Measurements from ENCODE around the gene BRINP2. TPM values are rescaled to one million over a fixed set of nuclear protein-coding genes. Genes with fewer than 3 reads are reported as not detected.

BRINP2 gene
- total and polyA plus RNA-seq, 9 donors: 0.02 to 0.70 (median 0.16) TPM; not detected in 3

DNA sequence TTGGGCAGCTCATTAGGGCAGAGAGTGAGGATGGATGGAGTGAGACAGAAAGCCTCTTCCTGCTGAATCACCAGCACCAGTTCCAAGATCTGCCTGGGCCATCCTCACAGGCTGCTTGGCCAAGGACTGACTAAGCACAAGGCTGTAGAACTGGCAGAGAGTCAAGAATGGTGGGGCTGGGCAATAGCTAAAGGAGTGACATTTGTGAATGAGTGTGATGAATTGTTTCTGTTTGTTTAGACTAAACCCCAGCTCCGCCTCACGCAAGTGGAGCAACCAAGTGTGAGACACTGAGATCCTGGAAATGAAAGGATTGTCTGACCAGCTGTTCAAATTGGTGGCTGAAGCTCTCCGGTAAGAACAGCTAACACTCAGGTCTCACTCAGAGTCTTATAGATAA, 38.6 kb downstream of the BRINP2 start:
- TF ChIP-seq EP300 (IDR thresholded peaks at IDR 0.05) (no peak), CTCF (IDR thresholded peaks at IDR 0.05) (no peak), POLR2A (IDR thresholded peaks at IDR 0.05) (no peak)
- Histone ChIP-seq H3K4me3 (no peak overlapping the region), H3K27me3 (no peaks in the 10 kb centered on the region), H3K36me3 (no peaks in the 10 kb centered on the region), H3K27ac (no peak overlapping the region), H3K4me1 (ENCODE audit: insufficient read depth) (peaks cover 5% of the 10 kb centered on the region), H3K9me3 (no peaks in the 10 kb centered on the region)
- peak; percentile 38 to 65 (median 49) for DNase-seq
- WGBS, 3 donors: 13 to 24% (median 18%) methylated on average over 3 of the region's 3 CpGs
- intact Hi-C loops (cut with DNase I): no loop called here

DNA sequence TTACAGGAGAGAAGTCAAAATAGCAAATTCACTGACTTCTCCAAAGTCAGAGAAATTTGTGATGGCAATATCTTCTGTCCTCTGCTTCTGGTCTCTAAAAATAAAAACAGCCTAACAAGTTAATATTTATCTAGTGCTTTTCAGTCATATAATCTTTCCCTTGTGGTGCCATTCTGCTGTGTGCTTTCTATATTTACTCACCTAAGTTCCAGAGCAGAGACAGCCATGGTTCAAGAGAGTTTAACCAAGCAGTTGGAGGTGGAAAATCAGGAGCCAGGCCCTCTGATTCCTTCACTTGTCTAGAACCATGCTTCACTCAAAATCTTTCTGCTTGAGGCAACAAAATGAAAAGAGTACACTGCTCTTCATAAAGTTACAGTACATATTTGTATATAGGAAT, 39.3 kb downstream of the BRINP2 start:
- Histone ChIP-seq H3K4me1 (ENCODE audit: insufficient read depth) (peaks cover 5% of the 10 kb centered on the region), H3K36me3 (no peaks in the 10 kb centered on the region), H3K9me3 (no peaks in the 10 kb centered on the region), H3K27ac (no peak overlapping the region), H3K27me3 (no peaks in the 10 kb centered on the region), H3K4me3 (no peak overlapping the region)
- intact Hi-C loops (cut with DNase I): no loop called here
- TF ChIP-seq POLR2A (IDR thresholded peaks at IDR 0.05) (no peak), CTCF (IDR thresholded peaks at IDR 0.05) (no peak), EP300 (IDR thresholded peaks at IDR 0.05) (no peak)
- DNase-seq: no peak

- H3K9me3 ChIP-seq: no peaks in the 10 kb centered on the region
- no peak overlapping the region for H3K4me3 ChIP-seq
- no peaks in the 10 kb centered on the region for H3K27me3 ChIP-seq
- peaks cover 5% of the 10 kb centered on the region for H3K4me1 ChIP-seq (ENCODE audit: insufficient read depth)
- DNase-seq: no peak
- H3K27ac ChIP-seq: no peak overlapping the region
- no peak for TF ChIP-seq POLR2A (IDR thresholded peaks at IDR 0.05)
- TF ChIP-seq CTCF (IDR thresholded peaks at IDR 0.05): no peak
- no peak for TF ChIP-seq EP300 (IDR thresholded peaks at IDR 0.05)
- H3K36me3 ChIP-seq: no peaks in the 10 kb centered on the region
- 15 to 20% (median 19%) methylated on average over 4 of the region's 4 CpGs for WGBS, 3 donors
- intact Hi-C loops (cut with DNase I): no loop called here
Measured at GRCh38 chr1:177211231-177211630, 40.5 kb downstream of the BRINP2 start.

DNA sequence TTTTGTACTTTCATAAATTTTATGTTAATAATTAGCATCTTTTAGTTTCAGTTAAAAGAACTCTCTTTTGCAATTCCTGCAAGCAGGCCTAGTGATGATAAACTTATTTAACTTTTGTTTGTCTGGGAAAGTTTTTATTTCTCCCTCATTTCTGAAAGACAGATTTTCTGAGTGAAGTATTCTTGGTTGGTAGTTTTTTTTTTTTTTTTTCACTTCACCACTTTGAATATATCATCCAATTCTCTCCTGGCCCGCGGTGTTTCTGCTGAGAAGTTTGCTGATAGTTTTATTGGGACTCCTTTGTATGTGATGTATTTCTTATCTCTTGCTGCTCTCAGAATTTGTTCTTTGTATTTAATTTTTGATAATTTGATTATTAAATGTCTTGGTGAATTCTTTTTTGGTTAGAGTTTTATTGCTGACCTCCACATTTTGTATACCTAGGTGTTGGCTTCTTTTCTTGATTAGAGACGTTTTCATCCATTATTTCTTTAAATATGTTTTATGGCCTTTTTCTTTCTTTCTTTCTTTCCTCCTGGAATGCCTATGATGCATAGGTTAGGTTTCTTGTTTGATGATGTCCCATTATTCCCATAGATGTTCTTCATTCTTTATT, 45.9 kb downstream of the BRINP2 start:
- intact Hi-C loops (cut with DNase I): no loop called here
- Histone ChIP-seq H3K27ac (no peak overlapping the region), H3K27me3 (no peaks in the 10 kb centered on the region), H3K4me1 (ENCODE audit: insufficient read depth) (no peaks in the 10 kb centered on the region), H3K9me3 (no peaks in the 10 kb centered on the region), H3K4me3 (no peak overlapping the region), H3K36me3 (no peaks in the 10 kb centered on the region)
- TF ChIP-seq CTCF (IDR thresholded peaks at IDR 0.05) (no peak), POLR2A (IDR thresholded peaks at IDR 0.05) (no peak), EP300 (IDR thresholded peaks at IDR 0.05) (no peak)
- DNase-seq: no peak
- WGBS, 3 donors: 88 to 93% (median 90%) methylated on average over 3 of the region's 3 CpGs
